ENCODE measurements around the gene TNS3.

The TNS3 gene

DNA sequence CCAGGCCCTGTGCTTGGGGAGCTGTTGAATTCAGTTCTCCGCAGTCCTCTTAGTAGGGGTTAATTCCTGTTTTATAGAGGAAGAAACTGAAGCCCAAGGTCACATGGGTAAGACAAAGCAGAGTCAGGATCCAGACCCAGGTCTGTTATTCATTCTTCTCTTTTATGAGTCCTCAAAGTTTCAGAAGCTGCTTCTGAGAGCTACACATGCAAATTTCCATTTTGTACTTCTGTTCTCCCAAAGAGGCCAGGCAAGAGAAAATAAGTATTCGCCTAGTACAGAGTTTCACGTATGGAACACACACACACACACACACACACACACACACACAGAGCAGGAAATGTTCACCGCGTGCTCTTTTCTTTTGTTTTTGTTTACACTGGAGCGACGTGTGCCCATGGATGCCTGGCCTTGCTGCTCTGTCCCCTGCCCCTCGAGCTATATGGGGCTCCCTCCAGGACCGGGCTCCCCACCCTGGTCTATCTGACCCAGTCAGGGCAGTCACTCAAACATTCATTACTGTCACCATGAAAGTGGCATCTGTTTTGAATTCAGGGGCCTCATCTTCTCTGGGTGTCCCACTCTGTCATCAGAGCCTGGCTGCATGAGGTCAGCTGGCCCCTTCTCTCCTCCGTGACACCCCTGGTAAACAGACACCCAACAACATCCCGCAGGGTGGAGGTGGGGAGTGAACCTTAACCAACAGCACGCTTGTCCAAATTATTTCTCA lies 84.4 kb downstream of the TNS3 start:
- CTCF ChIA-PET: interaction anchor here (1.0 kb wide), 1 partner anchor 36 kb away, joined by 3 read pairs; no protein-coding TSS in a partner anchor
- TF ChIP-seq, protein P1, sequence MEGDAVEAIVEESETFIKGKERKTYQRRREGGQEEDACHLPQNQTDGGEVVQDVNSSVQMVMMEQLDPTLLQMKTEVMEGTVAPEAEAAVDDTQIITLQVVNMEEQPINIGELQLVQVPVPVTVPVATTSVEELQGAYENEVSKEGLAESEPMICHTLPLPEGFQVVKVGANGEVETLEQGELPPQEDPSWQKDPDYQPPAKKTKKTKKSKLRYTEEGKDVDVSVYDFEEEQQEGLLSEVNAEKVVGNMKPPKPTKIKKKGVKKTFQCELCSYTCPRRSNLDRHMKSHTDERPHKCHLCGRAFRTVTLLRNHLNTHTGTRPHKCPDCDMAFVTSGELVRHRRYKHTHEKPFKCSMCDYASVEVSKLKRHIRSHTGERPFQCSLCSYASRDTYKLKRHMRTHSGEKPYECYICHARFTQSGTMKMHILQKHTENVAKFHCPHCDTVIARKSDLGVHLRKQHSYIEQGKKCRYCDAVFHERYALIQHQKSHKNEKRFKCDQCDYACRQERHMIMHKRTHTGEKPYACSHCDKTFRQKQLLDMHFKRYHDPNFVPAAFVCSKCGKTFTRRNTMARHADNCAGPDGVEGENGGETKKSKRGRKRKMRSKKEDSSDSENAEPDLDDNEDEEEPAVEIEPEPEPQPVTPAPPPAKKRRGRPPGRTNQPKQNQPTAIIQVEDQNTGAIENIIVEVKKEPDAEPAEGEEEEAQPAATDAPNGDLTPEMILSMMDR (IDR thresholded peaks at IDR 0.05; ENCODE audit: control extremely low read depth, extremely low read depth, low read depth, missing control alignments): no peak
- POLR2A ChIA-PET: no interaction called here
- DNase-seq (ENCODE audit: extremely low spot score): peak; percentile 71

DNA sequence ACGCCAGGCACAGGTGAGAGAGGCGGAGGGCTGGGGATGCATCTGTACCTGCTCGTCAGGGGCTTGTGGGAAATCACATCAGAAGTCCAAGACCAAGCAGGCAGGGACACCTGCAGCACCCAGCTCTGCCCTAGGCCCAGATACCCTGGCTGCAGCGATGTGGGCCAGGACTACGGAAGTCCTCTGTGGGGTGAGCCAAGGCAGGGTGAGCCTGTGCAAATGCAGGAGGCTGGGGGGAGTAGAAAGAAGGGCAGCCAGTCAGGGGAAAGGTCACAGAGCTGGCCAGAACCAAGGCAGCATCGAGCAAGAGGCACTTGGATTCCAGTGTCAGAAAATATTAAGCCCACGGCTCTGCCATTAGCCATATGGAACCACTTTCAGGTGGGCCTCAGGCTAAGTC lies 85.2 kb downstream of the TNS3 start:
- TF ChIP-seq, protein P1 (IDR thresholded peaks at IDR 0.05; ENCODE audit: control extremely low read depth, extremely low read depth, low read depth, missing control alignments): no peak
- ChIA-PET POLR2A (no interaction called here), CTCF (interaction anchor here (1.0 to 1.3 kb wide), 4 partner anchors 10 to 230 kb away, joined by 3 to 5 read pairs (median 4); no protein-coding TSS in a partner anchor)

DNA sequence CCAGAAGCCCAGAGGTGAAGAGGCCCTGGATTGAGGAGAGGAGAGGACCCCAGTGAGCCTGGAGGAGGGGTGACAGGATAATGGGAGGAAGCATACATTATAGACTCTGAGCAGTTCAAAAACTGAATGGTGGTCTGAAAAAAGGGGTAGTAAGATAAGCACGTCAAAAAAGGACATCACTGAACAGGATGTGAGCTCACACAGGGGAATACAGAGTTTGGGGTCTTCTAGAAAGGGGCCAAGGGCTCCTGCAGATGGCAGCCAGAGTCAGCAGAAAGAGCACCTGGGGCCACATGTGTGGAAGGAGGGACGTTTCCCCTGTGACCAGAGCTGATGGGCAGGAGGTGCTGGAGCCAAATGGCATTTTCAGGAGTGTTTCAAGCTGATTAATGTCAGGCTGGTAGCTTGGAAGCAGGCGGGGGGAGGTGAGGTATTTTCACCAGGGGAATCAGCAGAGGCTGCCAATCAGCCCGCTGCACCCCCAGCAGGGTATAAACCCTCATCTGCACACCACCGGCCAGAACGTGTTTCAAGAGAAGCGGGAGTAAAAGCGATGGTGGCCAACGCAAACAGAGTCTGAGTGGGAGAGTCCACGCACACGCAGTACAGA lies 85.8 kb downstream of the TNS3 start:
- CTCF ChIA-PET: interaction anchor here (1.0 to 3.1 kb wide), 5 partner anchors 9 to 230 kb away, joined by 3 to 12 read pairs (median 4); no protein-coding TSS in a partner anchor
- POLR2A ChIA-PET: no interaction called here
- TF ChIP-seq, protein P1 (IDR thresholded peaks at IDR 0.05; ENCODE audit: control extremely low read depth, extremely low read depth, low read depth, missing control alignments): no peak
- DNase-seq (ENCODE audit: extremely low spot score): no peak

More for the DNA sequence above, 85.2 kb downstream of the TNS3 start:
- DNase-seq (ENCODE audit: extremely low spot score): no peak

DNA sequence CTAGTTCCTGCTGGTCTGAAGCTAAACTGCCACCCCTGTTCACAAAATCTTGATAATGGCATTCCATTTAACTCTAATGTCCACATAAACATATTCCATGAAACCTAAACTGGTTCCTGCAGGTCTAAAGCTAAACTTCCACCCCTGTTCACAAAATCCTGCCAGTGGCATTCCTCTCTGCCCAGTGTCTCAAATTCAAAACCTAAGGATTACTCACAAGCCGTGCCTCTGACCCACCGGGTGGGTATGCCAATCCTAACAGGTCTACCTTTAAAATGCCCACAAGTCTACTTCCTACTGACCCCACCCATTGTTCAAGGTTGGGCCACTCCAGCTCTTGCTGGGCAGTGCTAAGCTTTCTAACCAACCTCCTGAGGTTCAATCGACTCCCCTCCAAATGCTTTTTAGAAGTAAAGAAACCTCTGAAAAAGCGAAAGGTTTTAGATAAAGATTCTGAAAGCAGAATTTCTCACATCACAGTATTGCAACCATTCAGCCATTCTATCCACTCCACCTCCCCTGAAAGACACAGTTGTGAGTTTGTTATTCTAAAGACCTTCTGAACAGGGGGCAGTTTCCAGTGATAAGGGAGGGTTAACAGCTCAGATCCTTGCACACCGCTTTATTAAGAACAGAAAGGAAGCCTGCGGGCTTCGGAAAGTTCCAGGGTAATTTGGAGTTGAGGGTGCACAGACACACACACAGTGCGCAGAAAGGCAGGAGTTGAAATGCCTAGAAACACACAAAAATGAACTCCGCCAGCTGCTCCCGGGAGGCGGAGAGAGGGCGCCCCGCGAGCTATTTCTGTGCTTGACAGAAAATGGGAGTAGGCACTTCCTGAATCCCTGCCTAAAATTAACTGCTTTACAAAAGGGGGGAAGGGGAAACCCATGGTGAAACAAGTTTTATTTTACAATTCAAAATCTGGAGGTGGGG lies 87.7 kb downstream of the TNS3 start:
- TF ChIP-seq, protein P1 (IDR thresholded peaks at IDR 0.05; ENCODE audit: control extremely low read depth, extremely low read depth, low read depth, missing control alignments): no peak
- DNase-seq (ENCODE audit: extremely low spot score): no peak
- ChIA-PET CTCF (interaction anchor here (1.1 to 3.1 kb wide), 4 partner anchors 9 to 14 kb away, joined by 3 to 12 read pairs (median 3); no protein-coding TSS in a partner anchor), POLR2A (no interaction called here)

DNA sequence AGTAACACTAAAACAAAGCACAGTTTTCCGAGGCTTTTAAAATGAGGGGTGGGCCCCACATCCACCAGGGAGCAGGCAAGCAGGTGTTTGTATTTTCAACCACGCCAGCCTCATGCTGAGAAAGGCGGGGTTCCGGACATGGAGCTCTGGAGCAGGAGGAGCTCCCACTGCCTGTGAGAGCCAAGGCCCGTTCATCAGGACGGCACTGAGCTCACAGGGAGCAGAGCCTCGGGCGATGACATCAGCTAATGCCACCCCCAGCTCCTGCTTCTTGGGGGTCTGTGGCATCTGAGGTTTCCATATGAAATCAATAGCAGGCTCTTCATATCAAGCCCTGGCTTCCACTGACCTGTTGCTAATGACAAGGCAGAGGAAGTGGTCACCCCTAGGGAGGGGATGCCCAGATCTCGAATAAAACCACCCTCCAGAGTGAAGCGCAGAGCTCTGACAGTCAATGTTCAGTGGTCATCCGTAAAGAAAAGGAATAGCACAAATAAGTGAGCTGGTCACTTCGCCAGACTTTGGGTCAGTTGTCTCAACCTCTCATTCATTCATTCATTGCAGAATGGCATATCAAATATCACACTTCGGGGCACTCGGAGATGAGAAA lies 89.1 kb downstream of the TNS3 start:
- TF ChIP-seq, protein P1 (IDR thresholded peaks at IDR 0.05; ENCODE audit: control extremely low read depth, extremely low read depth, low read depth, missing control alignments): no peak
- ChIA-PET CTCF (interaction anchor here (1.0 to 1.3 kb wide), 2 partner anchors 10 to 14 kb away, joined by 3 read pairs; no protein-coding TSS in a partner anchor), POLR2A (no interaction called here)
- no peak for DNase-seq (ENCODE audit: extremely low spot score)

All from GM10248 (cell line).